ENCODE measurements around the gene HNF4A. TPM values are rescaled to one million over a fixed set of nuclear protein-coding genes. Genes with fewer than 3 reads are reported as not detected.
A peak's percentile ranks its signal among the peaks of the same experiment; 100 is the strongest.
"Not testable (repeated sequence)": the region's sequence is repeated elsewhere in the genome, so short reads cannot be mapped to it uniquely, and the experiment has no call there.

Gene HNF4A
- total RNA-seq, 1 donor from 2014 or later: not detected

DNA sequence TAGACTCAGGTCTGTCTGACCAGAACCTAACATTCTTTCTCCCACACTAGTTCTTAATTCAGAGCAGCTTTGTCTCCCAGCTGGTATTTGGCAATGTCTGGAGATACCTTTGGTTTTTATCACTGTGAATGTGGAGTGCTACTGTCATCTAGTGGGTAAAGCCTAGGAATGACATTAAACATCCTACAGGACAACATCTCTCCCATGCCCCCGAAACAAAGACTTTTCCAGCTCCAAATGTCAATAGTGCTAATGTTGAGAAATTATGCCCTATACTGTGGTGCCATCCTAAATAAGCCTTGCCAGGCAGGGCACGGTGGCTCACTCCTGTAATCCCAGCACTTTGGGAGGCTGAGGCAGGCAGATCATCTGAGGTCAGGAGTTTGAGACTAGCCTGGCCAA, 116.0 kb downstream of the HNF4A start:
- DNase-seq: no peak

GRCh38 chr20:44472283-44472682, 116.8 kb downstream of the HNF4A start:
- not testable (repeated sequence) for DNase-seq

- no peak for DNase-seq
These were observed 119.8 kb downstream of the HNF4A start for GRCh38 chr20:44475372-44475693.

GRCh38 chr20:44475694-44476560, 120.4 kb downstream of the HNF4A start, which contains the start of gene TTPAL:
TTPAL (plus strand) TSS chr20:44475874; CDS start chr20:44480000, 4,126 bp downstream.
- DNase-seq: peak; percentile 94

DNA sequence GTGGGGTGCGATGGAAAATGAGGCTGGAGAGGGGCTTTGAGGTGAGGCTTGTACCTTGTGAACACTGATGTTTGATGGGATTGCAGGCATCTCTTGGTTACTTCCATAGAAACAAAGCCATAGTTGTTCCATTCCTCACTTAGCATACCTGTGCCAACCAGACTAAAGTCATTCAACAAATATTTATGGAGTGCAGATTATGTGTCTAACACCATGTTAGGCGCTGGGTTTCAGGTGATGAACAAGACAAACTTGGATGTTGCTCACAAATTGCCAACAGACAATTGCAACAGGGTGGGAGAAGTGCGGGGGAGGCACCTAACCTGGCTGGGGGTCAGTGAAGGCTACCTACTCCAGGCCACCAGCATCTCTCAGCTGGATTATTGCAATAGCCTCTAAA, 121.7 kb downstream of the HNF4A start:
- DNase-seq: no peak

DNA sequence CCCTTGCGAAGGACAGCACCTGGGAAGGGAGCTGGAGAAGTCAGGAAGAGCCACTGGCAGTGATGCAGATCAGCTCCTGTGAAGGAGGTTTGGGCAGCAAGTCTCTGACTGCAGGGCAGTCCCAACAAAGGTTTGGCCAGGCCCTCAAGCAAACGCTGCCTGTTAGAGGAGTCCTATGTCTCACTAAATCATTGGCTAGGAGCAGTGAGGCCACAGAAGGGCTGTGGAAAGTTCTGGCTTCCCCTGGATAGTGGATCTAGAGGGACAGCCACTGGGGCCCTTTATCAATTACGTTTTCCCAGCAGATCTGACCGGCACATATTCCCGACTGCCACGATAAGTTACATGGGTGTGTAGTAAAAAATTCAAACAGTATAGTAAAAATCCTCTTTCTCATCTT, 122.7 kb downstream of the HNF4A start:
- no peak for DNase-seq

DNA sequence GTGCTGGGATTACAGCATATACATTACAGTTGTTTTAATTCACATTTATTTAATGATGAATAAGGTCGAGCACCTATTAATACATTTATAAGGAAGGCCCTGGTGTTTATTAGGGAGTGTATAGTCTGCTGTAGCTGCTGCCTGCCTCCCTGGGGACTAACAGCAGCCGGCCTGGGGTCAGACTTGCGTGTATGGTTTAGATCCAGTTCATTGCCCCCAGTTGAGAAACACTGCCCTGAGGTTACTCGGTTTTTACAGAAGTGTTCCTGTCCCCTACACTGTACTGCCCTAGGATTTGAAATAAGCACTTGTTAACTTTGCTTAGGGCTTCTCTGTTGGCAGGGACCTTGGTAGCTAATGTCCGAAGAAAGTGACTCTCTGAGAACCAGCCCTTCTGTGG, 124.1 kb downstream of the HNF4A start:
- DNase-seq: no peak

GRCh38 chr20:44480097-44480496, 124.6 kb downstream of the HNF4A start:
- no peak for DNase-seq

DNA sequence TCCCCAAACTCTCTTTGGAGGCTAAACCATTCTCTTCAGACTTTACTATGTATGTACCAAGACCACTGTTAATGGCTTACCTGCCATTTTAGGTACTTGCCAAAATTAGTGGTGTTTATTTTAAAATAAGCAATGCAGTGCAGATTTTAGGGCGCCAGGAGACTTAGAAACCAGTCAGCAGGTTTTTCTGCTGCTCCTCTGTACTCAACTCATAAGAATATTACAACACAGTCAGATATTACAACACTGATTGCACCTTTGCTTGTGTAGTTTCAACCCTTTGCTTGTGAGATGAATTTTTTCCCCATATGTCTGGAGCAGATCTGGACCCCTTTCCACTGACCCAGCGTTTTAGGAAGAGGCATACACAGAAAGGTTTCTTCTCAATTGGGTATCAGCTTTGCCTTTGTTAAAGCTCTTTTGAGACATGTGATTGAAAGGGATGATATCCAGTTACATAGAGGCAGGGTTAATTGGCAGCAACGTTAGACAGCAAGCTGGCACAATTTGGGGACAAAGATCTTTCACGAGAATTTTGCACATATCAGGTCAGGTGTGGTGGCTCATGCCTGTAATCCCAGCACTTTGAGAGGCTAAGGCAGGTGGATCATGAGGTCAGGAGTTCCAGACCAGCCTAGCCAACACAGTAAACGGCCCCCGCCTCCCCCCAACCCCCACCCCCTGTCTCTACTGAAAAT, 126.4 kb downstream of the HNF4A start:
- DNase-seq: no peak

DNA sequence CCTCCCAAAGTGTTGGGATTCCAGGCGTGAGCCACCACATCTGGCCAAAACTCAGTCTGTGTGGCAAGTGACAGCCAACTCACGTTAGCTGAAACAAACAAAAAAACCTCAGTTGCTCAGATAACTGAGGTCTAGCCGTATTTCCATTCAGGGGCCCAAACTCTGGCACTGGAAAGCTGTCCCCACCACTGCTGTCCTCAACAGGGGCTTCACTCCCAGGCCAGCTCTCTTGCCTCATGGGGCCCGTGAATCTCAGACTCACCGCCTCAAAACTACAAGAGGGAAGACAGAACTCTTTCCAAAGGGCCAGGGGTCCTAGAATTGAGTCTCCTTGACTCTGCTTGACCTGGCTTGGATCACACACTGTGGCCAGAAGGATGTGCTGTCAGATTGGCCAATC, 127.6 kb downstream of the HNF4A start:
- no peak for DNase-seq

Small RNAs within 50 kb of the gene (small RNA-seq; reads per million reads assigned to genes)
- not detected for gene MIR3646 (ENCODE audit: low replicate concordance)
- not detected for gene RF00019 (ENCODE audit: low replicate concordance)
- gene RPL37AP1 (ENCODE audit: low replicate concordance): 0.10 reads per million

Other genes starting within 250 kb of the HNF4A start
- 188 TPM for gene JPH2, start 168.5 kb upstream of the HNF4A start, total RNA-seq
- gene OSER1, start 144.9 kb upstream of the HNF4A start, total RNA-seq: 45.6 TPM
- gene GDAP1L1, start 108.4 kb upstream of the HNF4A start, total RNA-seq: not detected
- gene FITM2, start 44.5 kb upstream of the HNF4A start, total RNA-seq: 10.2 TPM
- not detected for gene R3HDML, start 18.7 kb upstream of the HNF4A start, total RNA-seq
- gene TTPAL, start 120.2 kb downstream of the HNF4A start, total RNA-seq: 4.5 TPM
- gene SERINC3, start 166.4 kb downstream of the HNF4A start, total RNA-seq: 42.9 TPM
- gene PKIG, start 226.9 kb downstream of the HNF4A start, total RNA-seq: 42.5 TPM